SK-N-SH (cell line): ENCODE measurements around the gene TAS2R41.

ENCODE experiments used
- GABPA ChIP-seq: IDR thresholded peaks from 2 replicates; pipeline ENCODE4 v1.4.0; 2012; ENCODE audit warnings: low read depth, mild to moderate bottlenecking
- TF ChIP-seq, protein P1 (sequence below): fragments of 200-600 bp; sonication (generic); IDR thresholded peaks from 2 replicates; pipeline ENCODE4 v1.6.1; 2017; ENCODE audit warnings: antibody characterized with exemption, mild to moderate bottlenecking, moderate library complexity
- TF ChIP-seq, protein P2 (sequence below): IDR thresholded peaks from 2 replicates; pipeline ENCODE4 v1.6.1; 2012; ENCODE audit warnings: mild to moderate bottlenecking, low read depth, low read length, moderate library complexity
- TF ChIP-seq, protein P3 (sequence below): IDR thresholded peaks from 2 replicates; pipeline ENCODE4 v1.4.0; 2012; ENCODE audit warnings: low read depth

GRCh38 chr7:143507534-143508055 lies 29.9 kb downstream of the TAS2R41 start:
- TF ChIP-seq, protein P1, sequence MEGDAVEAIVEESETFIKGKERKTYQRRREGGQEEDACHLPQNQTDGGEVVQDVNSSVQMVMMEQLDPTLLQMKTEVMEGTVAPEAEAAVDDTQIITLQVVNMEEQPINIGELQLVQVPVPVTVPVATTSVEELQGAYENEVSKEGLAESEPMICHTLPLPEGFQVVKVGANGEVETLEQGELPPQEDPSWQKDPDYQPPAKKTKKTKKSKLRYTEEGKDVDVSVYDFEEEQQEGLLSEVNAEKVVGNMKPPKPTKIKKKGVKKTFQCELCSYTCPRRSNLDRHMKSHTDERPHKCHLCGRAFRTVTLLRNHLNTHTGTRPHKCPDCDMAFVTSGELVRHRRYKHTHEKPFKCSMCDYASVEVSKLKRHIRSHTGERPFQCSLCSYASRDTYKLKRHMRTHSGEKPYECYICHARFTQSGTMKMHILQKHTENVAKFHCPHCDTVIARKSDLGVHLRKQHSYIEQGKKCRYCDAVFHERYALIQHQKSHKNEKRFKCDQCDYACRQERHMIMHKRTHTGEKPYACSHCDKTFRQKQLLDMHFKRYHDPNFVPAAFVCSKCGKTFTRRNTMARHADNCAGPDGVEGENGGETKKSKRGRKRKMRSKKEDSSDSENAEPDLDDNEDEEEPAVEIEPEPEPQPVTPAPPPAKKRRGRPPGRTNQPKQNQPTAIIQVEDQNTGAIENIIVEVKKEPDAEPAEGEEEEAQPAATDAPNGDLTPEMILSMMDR: no peak
- TF ChIP-seq, protein P2, sequence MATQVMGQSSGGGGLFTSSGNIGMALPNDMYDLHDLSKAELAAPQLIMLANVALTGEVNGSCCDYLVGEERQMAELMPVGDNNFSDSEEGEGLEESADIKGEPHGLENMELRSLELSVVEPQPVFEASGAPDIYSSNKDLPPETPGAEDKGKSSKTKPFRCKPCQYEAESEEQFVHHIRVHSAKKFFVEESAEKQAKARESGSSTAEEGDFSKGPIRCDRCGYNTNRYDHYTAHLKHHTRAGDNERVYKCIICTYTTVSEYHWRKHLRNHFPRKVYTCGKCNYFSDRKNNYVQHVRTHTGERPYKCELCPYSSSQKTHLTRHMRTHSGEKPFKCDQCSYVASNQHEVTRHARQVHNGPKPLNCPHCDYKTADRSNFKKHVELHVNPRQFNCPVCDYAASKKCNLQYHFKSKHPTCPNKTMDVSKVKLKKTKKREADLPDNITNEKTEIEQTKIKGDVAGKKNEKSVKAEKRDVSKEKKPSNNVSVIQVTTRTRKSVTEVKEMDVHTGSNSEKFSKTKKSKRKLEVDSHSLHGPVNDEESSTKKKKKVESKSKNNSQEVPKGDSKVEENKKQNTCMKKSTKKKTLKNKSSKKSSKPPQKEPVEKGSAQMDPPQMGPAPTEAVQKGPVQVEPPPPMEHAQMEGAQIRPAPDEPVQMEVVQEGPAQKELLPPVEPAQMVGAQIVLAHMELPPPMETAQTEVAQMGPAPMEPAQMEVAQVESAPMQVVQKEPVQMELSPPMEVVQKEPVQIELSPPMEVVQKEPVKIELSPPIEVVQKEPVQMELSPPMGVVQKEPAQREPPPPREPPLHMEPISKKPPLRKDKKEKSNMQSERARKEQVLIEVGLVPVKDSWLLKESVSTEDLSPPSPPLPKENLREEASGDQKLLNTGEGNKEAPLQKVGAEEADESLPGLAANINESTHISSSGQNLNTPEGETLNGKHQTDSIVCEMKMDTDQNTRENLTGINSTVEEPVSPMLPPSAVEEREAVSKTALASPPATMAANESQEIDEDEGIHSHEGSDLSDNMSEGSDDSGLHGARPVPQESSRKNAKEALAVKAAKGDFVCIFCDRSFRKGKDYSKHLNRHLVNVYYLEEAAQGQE: no peak
- no peak for TF ChIP-seq GABPA
- TF ChIP-seq, protein P3, sequence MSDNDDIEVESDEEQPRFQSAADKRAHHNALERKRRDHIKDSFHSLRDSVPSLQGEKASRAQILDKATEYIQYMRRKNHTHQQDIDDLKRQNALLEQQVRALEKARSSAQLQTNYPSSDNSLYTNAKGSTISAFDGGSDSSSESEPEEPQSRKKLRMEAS: no peak
